Tibial nerve (tissue), 4 donors: ENCODE results near the gene MID2. TPM values are rescaled to one million over a fixed set of nuclear protein-coding genes. Genes with fewer than 3 reads are reported as not detected.

Experiments used
- DNase-seq, 2 donors: peaks; one replicate each; pipeline ENCODE4 v3.0.0-alpha.2; 2019; ENCODE audit warnings: low spot score in 2 of 2
- H3K27ac ChIP-seq, 4 donors: fragments of 200-600 bp; sonication (generic) in 3 of 4; one replicate each; pipeline ENCODE4 v1.5.1; 2017 to 2019; ENCODE audit warnings: mild to moderate bottlenecking in 1 of 4
- H3K27me3 ChIP-seq, 2 donors: fragments of 200-600 bp; sonication (generic) in 1 of 2; one replicate each; pipeline versions ENCODE4 v1.5.1 to v1.6.0; 2017 to 2019
- H3K36me3 ChIP-seq, 3 donors: fragments of 200-600 bp; sonication (generic); one replicate each; pipeline ENCODE4 v1.5.1; 2018 to 2019
- H3K4me1 ChIP-seq, 4 donors: fragments of 200-600 bp; sonication (generic) in 3 of 4; one replicate each; pipeline ENCODE4 v1.5.1; 2017 to 2019
- H3K4me3 ChIP-seq, 4 donors: fragments of 200-600 bp; sonication (generic) in 3 of 4; one replicate each; pipeline ENCODE4 v1.5.1; 2017 to 2019; ENCODE audit warnings: mild to moderate bottlenecking in 1 of 4, moderate library complexity in 1 of 4
- H3K9me3 ChIP-seq, 4 donors: fragments of 200-600 bp; sonication (generic) in 3 of 4; one replicate each; pipeline ENCODE4 v1.5.1; 2017 to 2019
- EP300 ChIP-seq, 2 donors: sonication (generic); formaldehyde crosslinking; IDR thresholded peaks; one replicate each; pipeline ENCODE4 v1.6.1; 2017; ENCODE audit warnings: antibody characterized with exemption in 2 of 2, mild to moderate bottlenecking in 1 of 2
- POLR2A ChIP-seq, 2 donors: fragments of 450-650 bp; IDR thresholded peaks; one replicate each; pipeline ENCODE4 v1.6.1; 2017; ENCODE audit warnings: antibody characterized with exemption in 2 of 2, mild to moderate bottlenecking in 2 of 2, moderate library complexity in 2 of 2
- WGBS, 2 donors: methylation state at CpG; one replicate each; pipeline ENCODE4 v1.1.5; 2018; 5-methylcytosine and 5-hydroxymethylcytosine counted together
- total RNA-seq, 4 donors: library from RNA; depleted of rRNA; stranded (reverse); fragments of >200 nt; gene quantifications; one replicate each; pipeline ENCODE4 v1.1.0, GENCODE V29; 2016
- TF ChIP-seq, protein P1 (sequence below), 5 experiments: fragments of 200-600 bp in 3 of 5; fragments of 450-650 bp in 2 of 5; sonication (generic) in 3 of 5; IDR thresholded peaks; one replicate each; pipeline ENCODE4 v1.5.1; 2016 to 2019; ENCODE audit warnings: antibody characterized with exemption in 5 of 5, mild to moderate bottlenecking in 3 of 5, moderate library complexity in 2 of 5

The MID2 gene
- total RNA-seq, 4 donors from 2014 or later = 17.1 to 31.0 (median 20.0) TPM

DNA sequence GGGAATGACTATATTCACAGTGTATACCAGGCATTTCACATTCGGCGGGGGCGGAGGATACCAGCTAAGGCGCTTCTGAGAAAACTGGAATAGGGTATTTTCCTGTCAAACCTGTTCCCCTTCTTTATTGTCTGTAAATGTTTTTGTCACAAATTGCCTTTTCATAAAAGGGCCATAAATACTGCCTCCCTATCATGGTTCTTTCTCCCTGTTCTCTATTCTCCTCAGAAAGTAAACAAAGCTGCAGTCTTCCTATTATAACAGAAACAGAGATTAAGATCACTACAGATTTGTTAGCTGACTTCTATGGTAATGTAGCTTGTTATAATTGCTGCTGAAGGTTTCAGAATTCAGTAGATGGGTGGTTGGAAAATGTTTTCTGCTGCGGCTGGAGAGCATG lies 32.2 kb downstream of the MID2 start:
- WGBS, 2 donors = 89 to 91% methylated on average over 5 of the region's 5 CpGs
- no peak overlapping the region for H3K27ac ChIP-seq

DNA sequence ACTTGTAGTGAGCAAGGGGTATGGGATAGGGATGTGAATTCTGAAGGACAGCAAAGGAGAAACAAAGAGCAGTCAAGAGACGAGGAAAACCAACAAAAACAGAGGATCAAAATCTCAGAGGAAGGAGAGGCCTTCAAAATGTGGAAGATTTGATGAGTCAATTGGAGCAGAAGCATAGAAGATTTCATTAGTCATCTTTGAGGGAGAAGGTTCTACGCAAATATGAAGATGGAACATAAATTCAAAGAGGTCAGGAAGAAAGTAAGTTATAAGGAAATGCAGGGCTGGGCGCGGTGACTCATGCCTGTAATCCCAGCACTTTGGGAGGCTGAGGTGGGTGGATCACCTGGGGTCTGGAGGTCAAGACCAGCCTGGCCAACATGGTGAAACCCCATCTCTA lies 35.4 kb downstream of the MID2 start:
- no peak for DNase-seq
- WGBS, 2 donors = 86 to 90% methylated on average over 4 of the region's 4 CpGs
- H3K36me3 ChIP-seq = no peaks in the 10 kb centered on the region
- H3K4me1 ChIP-seq = no peaks in the 10 kb centered on the region
- TF ChIP-seq POLR2A (IDR thresholded peaks at IDR 0.05) (no peak), EP300 (IDR thresholded peaks at IDR 0.05) (no peak)
- TF ChIP-seq, protein P1, sequence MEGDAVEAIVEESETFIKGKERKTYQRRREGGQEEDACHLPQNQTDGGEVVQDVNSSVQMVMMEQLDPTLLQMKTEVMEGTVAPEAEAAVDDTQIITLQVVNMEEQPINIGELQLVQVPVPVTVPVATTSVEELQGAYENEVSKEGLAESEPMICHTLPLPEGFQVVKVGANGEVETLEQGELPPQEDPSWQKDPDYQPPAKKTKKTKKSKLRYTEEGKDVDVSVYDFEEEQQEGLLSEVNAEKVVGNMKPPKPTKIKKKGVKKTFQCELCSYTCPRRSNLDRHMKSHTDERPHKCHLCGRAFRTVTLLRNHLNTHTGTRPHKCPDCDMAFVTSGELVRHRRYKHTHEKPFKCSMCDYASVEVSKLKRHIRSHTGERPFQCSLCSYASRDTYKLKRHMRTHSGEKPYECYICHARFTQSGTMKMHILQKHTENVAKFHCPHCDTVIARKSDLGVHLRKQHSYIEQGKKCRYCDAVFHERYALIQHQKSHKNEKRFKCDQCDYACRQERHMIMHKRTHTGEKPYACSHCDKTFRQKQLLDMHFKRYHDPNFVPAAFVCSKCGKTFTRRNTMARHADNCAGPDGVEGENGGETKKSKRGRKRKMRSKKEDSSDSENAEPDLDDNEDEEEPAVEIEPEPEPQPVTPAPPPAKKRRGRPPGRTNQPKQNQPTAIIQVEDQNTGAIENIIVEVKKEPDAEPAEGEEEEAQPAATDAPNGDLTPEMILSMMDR (IDR thresholded peaks at IDR 0.05) = no peak
- no peak overlapping the region for H3K27ac ChIP-seq
- peaks cover 0 to 19% of the 10 kb centered on the region in 2 donors for H3K27me3 ChIP-seq
- H3K4me3 ChIP-seq = no peak overlapping the region
- H3K9me3 ChIP-seq = no peaks in the 10 kb centered on the region

More for the DNA sequence above, 32.2 kb downstream of the MID2 start:
- Histone ChIP-seq H3K9me3 (no peaks in the 10 kb centered on the region), H3K36me3 (no peaks in the 10 kb centered on the region), H3K4me1 (no peaks in the 10 kb centered on the region), H3K4me3 (no peak overlapping the region), H3K27me3 (peaks cover 0 to 15% of the 10 kb centered on the region in 2 donors)
- TF ChIP-seq, protein P1 (IDR thresholded peaks at IDR 0.05) = no peak
- TF ChIP-seq POLR2A (IDR thresholded peaks at IDR 0.05) (no peak), EP300 (IDR thresholded peaks at IDR 0.05) (no peak)
- no peak for DNase-seq

DNA sequence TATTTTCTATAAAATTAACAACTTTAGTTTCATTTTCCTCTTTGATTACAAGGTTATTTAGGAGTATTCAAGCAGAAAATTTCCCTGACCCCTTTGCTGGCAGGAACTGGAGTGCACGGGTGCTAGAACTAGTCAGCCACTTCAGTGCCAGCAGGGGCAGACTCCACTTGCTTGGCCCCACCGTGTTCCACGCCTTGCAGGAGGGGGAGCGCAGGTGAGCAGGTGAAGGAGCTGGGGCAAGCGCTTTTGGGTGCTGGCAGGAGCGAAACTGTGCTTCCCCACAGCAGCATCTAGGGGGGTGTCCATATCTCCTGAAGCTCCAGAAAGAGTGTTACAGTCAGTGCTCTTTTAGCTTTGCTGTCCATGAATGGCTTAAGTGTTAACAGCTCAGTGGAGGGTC lies 45.5 kb downstream of the MID2 start:
- no peak for DNase-seq
- Histone ChIP-seq H3K4me3 (no peak overlapping the region), H3K9me3 (no peaks in the 10 kb centered on the region), H3K4me1 (no peaks in the 10 kb centered on the region), H3K36me3 (no peaks in the 10 kb centered on the region), H3K27me3 (peaks cover 0 to 25% of the 10 kb centered on the region in 2 donors), H3K27ac (no peak overlapping the region)
- WGBS, 2 donors = 80 to 81% methylated on average over 6 of the region's 6 CpGs
- no peak for TF ChIP-seq POLR2A (IDR thresholded peaks at IDR 0.05)
- TF ChIP-seq, protein P1 (IDR thresholded peaks at IDR 0.05) = no peak
- no peak for TF ChIP-seq EP300 (IDR thresholded peaks at IDR 0.05)

DNA sequence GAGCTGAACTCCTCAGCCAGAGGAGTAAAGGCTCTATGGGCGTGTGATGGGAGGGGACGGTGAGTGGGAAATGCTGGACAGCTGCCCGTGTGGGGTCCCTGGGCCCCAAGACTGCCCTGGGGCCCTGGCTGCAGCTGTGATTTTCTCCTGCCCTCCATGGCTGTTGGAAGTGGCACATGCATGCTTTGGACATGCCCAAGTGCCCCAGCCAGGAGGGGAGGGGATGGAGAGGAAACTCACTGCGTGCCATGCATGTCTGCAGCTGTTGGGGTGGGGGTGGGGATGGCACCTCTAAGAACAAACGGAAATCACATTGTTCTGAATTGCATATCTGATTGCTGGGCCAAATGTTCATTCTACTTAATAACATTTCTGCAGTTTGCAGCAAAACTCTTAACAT lies 52.4 kb downstream of the MID2 start:
- Histone ChIP-seq H3K36me3 (no peaks in the 10 kb centered on the region), H3K27ac (no peak overlapping the region), H3K4me3 (no peak overlapping the region), H3K9me3 (no peaks in the 10 kb centered on the region), H3K27me3 (peaks cover 0 to 25% of the 10 kb centered on the region in 2 donors), H3K4me1 (no peaks in the 10 kb centered on the region)
- WGBS, 2 donors = 64 to 82% methylated on average over 5 of the region's 5 CpGs
- DNase-seq = no peak
- TF ChIP-seq POLR2A (IDR thresholded peaks at IDR 0.05) (no peak), EP300 (IDR thresholded peaks at IDR 0.05) (no peak)
- TF ChIP-seq, protein P1 (IDR thresholded peaks at IDR 0.05) = no peak

DNA sequence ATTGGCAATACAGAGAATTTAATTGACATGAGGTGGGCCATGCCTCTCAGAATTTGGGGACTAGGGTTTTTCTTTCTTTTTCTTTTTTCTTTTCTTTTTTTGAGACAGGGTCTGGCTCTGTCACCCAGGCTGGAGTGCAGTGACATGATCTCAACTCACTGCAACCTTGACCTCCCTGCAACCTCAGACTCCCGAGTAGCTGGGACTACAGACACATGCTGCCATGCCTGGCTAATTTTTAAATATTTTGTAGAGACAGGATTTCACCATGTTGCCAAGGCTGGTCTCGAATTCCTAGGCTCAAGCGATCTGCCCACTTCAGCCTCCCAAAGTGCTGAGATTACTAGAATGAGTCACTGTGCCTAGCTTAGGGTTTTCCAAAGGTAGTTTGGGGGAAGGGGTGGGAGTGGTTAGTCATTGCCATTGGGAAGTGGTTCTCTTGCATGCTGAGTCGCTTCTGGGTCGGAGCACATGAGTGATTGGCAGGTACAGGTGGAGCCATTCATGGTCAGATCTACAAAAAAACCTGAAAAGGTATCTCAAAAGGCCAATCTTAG lies 54.5 kb downstream of the MID2 start:
- Histone ChIP-seq H3K4me1 (no peaks in the 10 kb centered on the region), H3K27ac (no peak overlapping the region), H3K27me3 (peaks cover 0 to 12% of the 10 kb centered on the region in 2 donors), H3K36me3 (no peaks in the 10 kb centered on the region), H3K4me3 (no peak overlapping the region), H3K9me3 (no peaks in the 10 kb centered on the region)
- TF ChIP-seq, protein P1 (IDR thresholded peaks at IDR 0.05) = no peak
- TF ChIP-seq EP300 (IDR thresholded peaks at IDR 0.05) = no peak
- TF ChIP-seq POLR2A (IDR thresholded peaks at IDR 0.05) = no peak
- no peak for DNase-seq
- WGBS, 2 donors = 71 to 82% methylated on average over 5 of the region's 5 CpGs
